SK-N-SH (cell line): ENCODE data around the gene RAB22A. TPM values are rescaled to one million over a fixed set of nuclear protein-coding genes. Genes with fewer than 3 reads are reported as not detected.

ENCODE experiments used
- CTCF ChIA-PET: fragments of 300-600, 350-600 bp; formaldehyde crosslinking; extraction: SDS; loops from one replicate; lab custom pipeline; 2021; lab: Yijun Ruan, JAX
- POLR2A ChIA-PET: fragments of 350-600 bp; sonication (Branson Sonifier 250); formaldehyde crosslinking; extraction: SDS; loops from one replicate; lab custom pipeline; 2020; ENCODE audit warnings: antibody characterized with exemption, inconsistent platforms; lab: Yijun Ruan, JAX
- DNase-seq: peaks from one replicate; pipeline ENCODE4 v3.0.0; 2012
- H2AFZ ChIP-seq: fragments of 200-600 bp; sonication (generic); 2 replicates; pipeline ENCODE4 v1.8.1; 2016; ENCODE audit warnings: antibody characterized with exemption, mild to moderate bottlenecking, low read depth
- H3F3A ChIP-seq: fragments of 200-600 bp; sonication (generic); replicated peaks from 2 replicates; pipeline ENCODE3; 2016; ENCODE audit warnings: antibody characterized with exemption, mild to moderate bottlenecking; ENCODE audit not compliant: insufficient read depth
- H3K27ac ChIP-seq, 2 experiments: fragments of 200-500 bp in 1 of 2; fragments of 200-600 bp in 1 of 2; sonication (Bioruptor generic) in 1 of 2; sonication (generic), shearing (Covaris generic) in 1 of 2; 2 replicates each; pipeline versions ENCODE4 v1.5.1 to v1.6.1; 2014 to 2016; ENCODE audit warnings: low read depth in 2 of 2, inconsistent platforms in 1 of 2, low read length in 1 of 2, mild to moderate bottlenecking in 1 of 2, mixed read lengths in 1 of 2
- H3K27me3 ChIP-seq: fragments of 200-600 bp; sonication (generic), shearing (Covaris generic); 2 replicates; pipeline ENCODE4 v1.6.1; 2016; ENCODE audit warnings: mixed run types; ENCODE audit not compliant: insufficient read depth
- H3K36me3 ChIP-seq, 2 experiments: fragments of 200-500 bp in 1 of 2; fragments of 200-600 bp in 1 of 2; sonication (Bioruptor generic) in 1 of 2; sonication (generic) in 1 of 2; replicated peaks in 1 of 2; 2 replicates each; pipeline versions ENCODE3 to v1.5.1; 2014 to 2016; ENCODE audit warnings: low read length in 1 of 2, mild to moderate bottlenecking in 1 of 2; ENCODE audit not compliant: insufficient read depth in 2 of 2, control insufficient read depth in 1 of 2
- H3K4me1 ChIP-seq, 2 experiments: fragments of 200-500 bp in 1 of 2; fragments of 200-600 bp in 1 of 2; sonication (Bioruptor generic) in 1 of 2; sonication (generic), shearing (Covaris generic) in 1 of 2; 2 replicates each; pipeline versions ENCODE4 v1.5.1 to v1.6.1; 2014 to 2016; ENCODE audit warnings: low read depth in 1 of 2, low read length in 1 of 2, mixed run types in 1 of 2; ENCODE audit not compliant: insufficient read depth in 2 of 2, control insufficient read depth in 1 of 2
- H3K4me2 ChIP-seq: fragments of 200-600 bp; sonication (generic), shearing (Covaris generic); 2 replicates; pipeline ENCODE4 v1.6.1; 2017; ENCODE audit warnings: mixed run types
- H3K4me3 ChIP-seq, 2 experiments: fragments of 200-500 bp in 1 of 2; fragments of 200-600 bp in 1 of 2; sonication (Bioruptor generic) in 1 of 2; sonication (generic), shearing (Covaris generic) in 1 of 2; 2 replicates each; pipeline versions ENCODE4 v1.5.1 to v1.8.1; 2014 to 2016; ENCODE audit warnings: low read depth in 2 of 2, inconsistent platforms in 1 of 2, low read length in 1 of 2, mild to moderate bottlenecking in 1 of 2, mixed read lengths in 1 of 2, moderate library complexity in 1 of 2
- H3K79me2 ChIP-seq: fragments of 200-600 bp; sonication (generic); 2 replicates; pipeline ENCODE4 v1.8.1; 2017; ENCODE audit warnings: mild to moderate bottlenecking; ENCODE audit not compliant: insufficient read depth
- H3K9ac ChIP-seq: fragments of 200-600 bp; sonication (generic); 2 replicates; pipeline ENCODE4 v1.6.1; 2017; ENCODE audit warnings: mixed run types
- H3K9me2 ChIP-seq: fragments of 200-600 bp; sonication (generic); 2 replicates; pipeline ENCODE4 v1.6.1; 2017; ENCODE audit warnings: mixed run types
- H3K9me3 ChIP-seq: fragments of 200-600 bp; sonication (generic); 2 replicates; pipeline ENCODE4 v1.6.1; 2017; ENCODE audit warnings: mixed run types, mild to moderate bottlenecking, moderate library complexity
- H4K20me1 ChIP-seq: fragments of 200-600 bp; sonication (generic); 2 replicates; pipeline ENCODE4 v1.6.1; 2017; ENCODE audit warnings: mild to moderate bottlenecking, mixed run types; ENCODE audit not compliant: insufficient read depth
- ELF1 ChIP-seq: IDR thresholded peaks from 2 replicates; pipeline ENCODE4 v1.4.0; 2012
- GABPA ChIP-seq: IDR thresholded peaks from 2 replicates; pipeline ENCODE4 v1.4.0; 2012; ENCODE audit warnings: low read depth, mild to moderate bottlenecking
- IRF3 ChIP-seq: fragments of 150-350 bp; IDR thresholded peaks from 2 replicates; pipeline ENCODE4 v1.6.1; 2016; ENCODE audit warnings: mild to moderate bottlenecking, low read depth, low read length
- MXI1 ChIP-seq: IDR thresholded peaks from 2 replicates; pipeline ENCODE4 v1.6.1; 2012; ENCODE audit warnings: mild to moderate bottlenecking, low read depth, low read length, improper control_type of control experiment
- RCOR1 ChIP-seq: fragments of 150-350 bp; IDR thresholded peaks from 2 replicates; pipeline ENCODE4 v1.6.1; 2017; ENCODE audit warnings: antibody characterized with exemption, low read length
- RFX5 ChIP-seq: IDR thresholded peaks from 2 replicates; pipeline ENCODE4 v1.6.1; 2012; ENCODE audit warnings: mild to moderate bottlenecking, improper control_type of control experiment, low read length
- SIN3A ChIP-seq: IDR thresholded peaks from 2 replicates; pipeline ENCODE4 v1.6.1; 2012; ENCODE audit warnings: low read depth, mild to moderate bottlenecking, low read length, moderate library complexity, borderline replicate concordance
- SMC3 ChIP-seq: IDR thresholded peaks from 2 replicates; pipeline ENCODE4 v1.6.1; 2012; ENCODE audit warnings: low read depth, low read length, improper control_type of control experiment
- USF2 ChIP-seq: fragments of 150-350 bp; IDR thresholded peaks from 2 replicates; pipeline ENCODE4 v1.6.1; 2017; ENCODE audit warnings: antibody characterized with exemption, low read length, low read depth, borderline replicate concordance
- WGBS: methylation state at CpG from one replicate; pipeline ENCODE4 v1.1.6; 2017; ENCODE audit warnings: low lambda C conversion rate; 5-methylcytosine and 5-hydroxymethylcytosine counted together
- polyA plus RNA-seq, 3 experiments: library from polyadenylated mRNA; depleted of rRNA; stranded (reverse); fragments of >200 nt; gene quantifications; 2 replicates each; pipeline ENCODE4 v1.2.3, GENCODE V29; 2012
- TF ChIP-seq, protein P1 (sequence below): IDR thresholded peaks from 2 replicates; pipeline ENCODE4 v1.4.0; 2012; ENCODE audit warnings: low read depth, borderline replicate concordance
- TF ChIP-seq, protein P2 (sequence below): fragments of 200-600 bp; sonication (generic); IDR thresholded peaks from 2 replicates; pipeline ENCODE4 v1.6.1; 2017; ENCODE audit warnings: antibody characterized with exemption, mild to moderate bottlenecking, moderate library complexity
- TF ChIP-seq, protein P3 (sequence below): IDR thresholded peaks from 2 replicates; pipeline ENCODE4 v1.4.0; 2012; ENCODE audit warnings: low read depth, borderline replicate concordance

Gene RAB22A
- polyA plus RNA-seq, 1 of the 3 experiments (the other 2 are of a cell fraction): 10.7 TPM

- 97% methylated on average over 3 of the region's 3 CpGs for WGBS
- Histone ChIP-seq H2AFZ (no peak overlapping the region), H3K9me3 (no peaks in the 10 kb centered on the region), H3K4me2 (no peak overlapping the region), H3K4me3 (no peak overlapping the region), H3K27me3 (no peaks in the 10 kb centered on the region), H3K36me3 (peaks cover 8 to 13% of the 10 kb centered on the region in 2 experiments), H3F3A (no peaks in the 10 kb centered on the region), H3K79me2 (peaks cover 69% of the 10 kb centered on the region), H3K9me2 (no peaks in the 10 kb centered on the region), H3K9ac (no peak overlapping the region), H3K4me1 (no peaks in the 10 kb centered on the region), H3K27ac (no peak overlapping the region), H4K20me1 (no peaks in the 10 kb centered on the region)
- no peak for DNase-seq
- ChIA-PET CTCF (no interaction called here), POLR2A (no interaction called here)
- TF ChIP-seq RCOR1 (no peak), RFX5 (no peak), SIN3A (no peak), IRF3 (no peak), MXI1 (no peak), GABPA (no peak), USF2 (no peak), SMC3 (no peak), ELF1 (no peak)
- TF ChIP-seq, protein P1, sequence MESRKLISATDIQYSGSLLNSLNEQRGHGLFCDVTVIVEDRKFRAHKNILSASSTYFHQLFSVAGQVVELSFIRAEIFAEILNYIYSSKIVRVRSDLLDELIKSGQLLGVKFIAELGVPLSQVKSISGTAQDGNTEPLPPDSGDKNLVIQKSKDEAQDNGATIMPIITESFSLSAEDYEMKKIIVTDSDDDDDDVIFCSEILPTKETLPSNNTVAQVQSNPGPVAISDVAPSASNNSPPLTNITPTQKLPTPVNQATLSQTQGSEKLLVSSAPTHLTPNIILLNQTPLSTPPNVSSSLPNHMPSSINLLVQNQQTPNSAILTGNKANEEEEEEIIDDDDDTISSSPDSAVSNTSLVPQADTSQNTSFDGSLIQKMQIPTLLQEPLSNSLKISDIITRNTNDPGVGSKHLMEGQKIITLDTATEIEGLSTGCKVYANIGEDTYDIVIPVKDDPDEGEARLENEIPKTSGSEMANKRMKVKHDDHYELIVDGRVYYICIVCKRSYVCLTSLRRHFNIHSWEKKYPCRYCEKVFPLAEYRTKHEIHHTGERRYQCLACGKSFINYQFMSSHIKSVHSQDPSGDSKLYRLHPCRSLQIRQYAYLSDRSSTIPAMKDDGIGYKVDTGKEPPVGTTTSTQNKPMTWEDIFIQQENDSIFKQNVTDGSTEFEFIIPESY: no peak
- TF ChIP-seq, protein P2, sequence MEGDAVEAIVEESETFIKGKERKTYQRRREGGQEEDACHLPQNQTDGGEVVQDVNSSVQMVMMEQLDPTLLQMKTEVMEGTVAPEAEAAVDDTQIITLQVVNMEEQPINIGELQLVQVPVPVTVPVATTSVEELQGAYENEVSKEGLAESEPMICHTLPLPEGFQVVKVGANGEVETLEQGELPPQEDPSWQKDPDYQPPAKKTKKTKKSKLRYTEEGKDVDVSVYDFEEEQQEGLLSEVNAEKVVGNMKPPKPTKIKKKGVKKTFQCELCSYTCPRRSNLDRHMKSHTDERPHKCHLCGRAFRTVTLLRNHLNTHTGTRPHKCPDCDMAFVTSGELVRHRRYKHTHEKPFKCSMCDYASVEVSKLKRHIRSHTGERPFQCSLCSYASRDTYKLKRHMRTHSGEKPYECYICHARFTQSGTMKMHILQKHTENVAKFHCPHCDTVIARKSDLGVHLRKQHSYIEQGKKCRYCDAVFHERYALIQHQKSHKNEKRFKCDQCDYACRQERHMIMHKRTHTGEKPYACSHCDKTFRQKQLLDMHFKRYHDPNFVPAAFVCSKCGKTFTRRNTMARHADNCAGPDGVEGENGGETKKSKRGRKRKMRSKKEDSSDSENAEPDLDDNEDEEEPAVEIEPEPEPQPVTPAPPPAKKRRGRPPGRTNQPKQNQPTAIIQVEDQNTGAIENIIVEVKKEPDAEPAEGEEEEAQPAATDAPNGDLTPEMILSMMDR: no peak
- TF ChIP-seq, protein P3, sequence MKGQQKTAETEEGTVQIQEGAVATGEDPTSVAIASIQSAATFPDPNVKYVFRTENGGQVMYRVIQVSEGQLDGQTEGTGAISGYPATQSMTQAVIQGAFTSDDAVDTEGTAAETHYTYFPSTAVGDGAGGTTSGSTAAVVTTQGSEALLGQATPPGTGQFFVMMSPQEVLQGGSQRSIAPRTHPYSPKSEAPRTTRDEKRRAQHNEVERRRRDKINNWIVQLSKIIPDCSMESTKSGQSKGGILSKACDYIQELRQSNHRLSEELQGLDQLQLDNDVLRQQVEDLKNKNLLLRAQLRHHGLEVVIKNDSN: no peak
Observed at GRCh38 chr20:58287638-58288037, 21.9 kb upstream of the RAB22A start.
